ENCODE data around the gene CRIP1. TPM values are rescaled to one million over a fixed set of nuclear protein-coding genes. Genes with fewer than 3 reads are reported as not detected.

Gene CRIP1
- total and polyA plus RNA-seq, 12 donors: 34.0 to 170 (median 56.0) TPM

DNA sequence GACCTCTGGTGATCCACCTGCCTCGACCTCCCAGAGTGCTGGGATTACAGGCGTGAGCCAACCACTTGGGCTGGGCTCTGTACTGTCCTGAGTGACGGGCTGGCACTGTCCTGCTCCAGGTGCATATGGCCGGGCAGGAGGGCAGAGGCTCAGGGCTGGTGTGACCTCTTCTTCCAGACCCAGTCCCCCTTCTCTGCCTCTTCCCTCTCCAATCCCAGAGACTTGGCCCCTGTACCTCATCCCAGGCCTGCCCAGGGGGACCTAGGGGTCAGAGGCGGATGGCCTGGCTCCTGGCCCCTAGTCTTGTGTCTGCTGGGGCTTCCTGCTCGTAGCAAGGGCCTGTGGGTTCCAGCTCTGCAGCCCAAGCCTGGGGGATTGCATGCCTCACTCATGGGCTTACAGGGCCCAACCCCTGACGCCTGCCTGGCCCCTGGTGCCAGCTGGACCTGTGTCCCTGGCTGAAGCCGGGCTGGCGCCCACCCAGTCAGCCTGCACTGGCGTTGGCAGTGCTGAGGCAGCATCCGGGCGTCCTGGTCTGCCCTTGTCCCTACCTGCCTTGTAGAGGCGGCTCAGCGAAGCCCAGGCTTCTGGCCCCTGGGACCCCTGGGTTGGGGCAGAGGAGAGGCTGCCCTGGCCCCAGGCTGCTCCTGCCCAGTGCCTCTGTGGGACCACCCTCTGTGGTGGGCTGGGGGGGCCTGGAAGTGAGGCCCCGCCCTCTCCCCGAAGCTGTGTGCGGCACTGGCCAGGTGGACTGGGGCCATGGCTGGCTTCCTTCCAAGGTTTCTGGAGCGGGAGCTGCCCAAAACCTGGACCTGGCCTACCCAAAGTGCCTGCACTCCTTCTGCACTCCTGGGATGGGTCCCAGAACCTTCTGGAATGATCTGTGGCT, 8.7 kb downstream of the CRIP1 start:
- no peaks in the 10 kb centered on the region for H3K27me3 ChIP-seq
- H3K4me3 ChIP-seq: no peak overlapping the region
- peak in 1 of 2 donors; percentile 77 for DNase-seq
- peak overlapping the region in 7 of 10 donors; percentile 15 to 70 (median 39) for H3K27ac ChIP-seq
- peaks cover 0 to 16% (median 0%) of the 10 kb centered on the region in 9 donors for H3K36me3 ChIP-seq
- H3K4me1 ChIP-seq: peaks cover 6 to 31% (median 17%) of the 10 kb centered on the region in 9 donors
- TF ChIP-seq CTCF (IDR thresholded peaks at IDR 0.05): no peak
- intact Hi-C loops (cut with DNase I): no loop called here
- WGBS, 2 donors: 58 to 71% methylated on average over 18 of the region's 18 CpGs
- no peaks in the 10 kb centered on the region for H3K9me3 ChIP-seq
- ATAC-seq: peak in 3 of 8 donors; percentile 2 to 7 (median 3)

DNA sequence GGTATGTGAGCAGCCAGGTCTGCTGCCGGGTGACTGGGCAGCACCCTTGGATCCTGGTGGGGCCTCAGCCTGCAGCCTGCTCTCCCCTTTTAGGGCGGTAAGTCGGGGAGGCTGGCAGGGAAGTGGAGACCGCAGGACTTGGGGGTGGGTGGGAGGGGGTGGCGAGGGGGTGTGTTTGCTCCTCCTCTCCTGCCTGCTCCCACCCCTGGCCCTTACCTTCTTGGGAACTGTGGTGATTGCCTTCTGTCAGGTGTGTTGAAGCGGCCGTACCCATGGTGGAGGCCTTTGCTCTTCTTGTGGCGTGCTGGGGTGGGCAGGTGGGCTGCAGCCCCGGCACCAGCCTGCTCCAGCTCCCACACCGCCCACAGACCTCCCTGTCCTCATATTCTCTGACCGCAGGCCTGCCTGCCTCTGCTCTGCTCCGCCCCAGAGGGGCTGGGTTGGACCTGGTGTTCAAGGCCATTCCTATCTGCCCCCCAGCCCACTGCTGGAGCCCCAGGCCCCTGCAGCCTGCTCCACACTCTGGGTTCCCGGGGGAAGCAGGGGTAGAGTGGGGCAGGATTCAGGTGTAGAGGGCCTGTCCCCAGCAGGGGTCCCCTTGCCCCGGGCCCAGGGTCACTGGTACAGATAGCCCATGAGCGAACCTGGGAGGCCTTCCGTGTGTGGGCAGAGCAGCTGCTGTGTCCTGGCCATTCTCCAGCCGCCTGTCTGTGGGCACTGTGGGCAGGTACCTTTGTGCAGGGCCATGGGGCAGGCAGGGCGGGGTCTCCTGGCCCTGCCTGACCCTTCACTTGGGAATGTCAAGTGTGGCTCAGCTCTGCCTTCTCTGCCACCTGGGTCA, 9.5 kb downstream of the CRIP1 start:
- ATAC-seq (no peak), DNase-seq (peak in 1 of 2 donors; percentile 11)
- Histone ChIP-seq H3K27me3 (no peaks in the 10 kb centered on the region), H3K4me3 (no peak overlapping the region), H3K4me1 (peaks cover 6 to 30% (median 17%) of the 10 kb centered on the region in 9 donors), H3K36me3 (peaks cover 0 to 16% (median 0%) of the 10 kb centered on the region in 9 donors), H3K9me3 (no peaks in the 10 kb centered on the region), H3K27ac (peak overlapping the region in 2 of 10 donors; percentile 53 to 70)
- 83 to 85% methylated on average over 18 of the region's 18 CpGs for WGBS, 2 donors
- no peak for TF ChIP-seq CTCF (IDR thresholded peaks at IDR 0.05)
- intact Hi-C loops (cut with DNase I): no loop called here

DNA sequence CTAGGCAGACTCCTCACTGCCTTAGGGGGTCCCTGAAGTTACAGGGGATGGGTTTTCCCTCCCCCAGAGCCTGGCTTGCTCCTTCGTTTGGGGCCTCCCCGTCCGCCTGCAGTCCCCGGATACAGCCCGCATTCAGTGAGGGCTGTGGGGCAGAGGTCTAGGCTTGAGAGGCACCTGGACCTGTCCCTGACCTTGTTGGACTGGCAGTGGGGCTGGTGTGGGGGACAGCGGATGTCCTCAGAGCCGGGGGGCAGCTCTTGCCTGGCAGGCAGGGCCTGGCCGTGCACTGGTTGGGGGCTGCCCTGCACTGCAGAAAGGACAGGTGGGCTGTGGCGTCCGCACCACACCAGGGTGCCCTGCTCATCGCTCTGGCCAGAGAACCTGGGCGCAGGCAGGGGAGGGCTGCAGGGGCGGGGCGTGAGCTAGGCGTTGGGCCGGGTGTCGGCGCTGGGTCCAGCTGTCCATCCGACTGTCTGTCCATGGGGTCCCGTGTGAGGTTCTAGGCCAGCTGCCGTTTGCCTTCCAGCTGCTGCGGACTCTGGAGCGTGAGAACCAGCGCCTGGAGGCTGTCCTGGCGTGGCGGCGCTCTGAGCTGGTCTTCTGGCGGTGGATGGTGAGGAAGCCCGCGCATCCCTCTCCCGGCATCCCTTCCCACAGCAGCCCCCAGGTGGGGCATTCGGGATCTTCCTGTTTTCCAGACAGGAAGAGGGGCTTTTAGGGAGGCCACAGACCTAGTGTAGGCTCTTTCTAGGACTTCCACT, 10.3 kb downstream of the CRIP1 start:
- Histone ChIP-seq H3K4me1 (peaks cover 3 to 22% (median 10%) of the 10 kb centered on the region in 9 donors), H3K27ac (no peak overlapping the region), H3K36me3 (peaks cover 0 to 16% (median 0%) of the 10 kb centered on the region in 9 donors), H3K4me3 (no peak overlapping the region), H3K27me3 (no peaks in the 10 kb centered on the region), H3K9me3 (no peaks in the 10 kb centered on the region)
- TF ChIP-seq CTCF (IDR thresholded peaks at IDR 0.05): no peak
- intact Hi-C loops (cut with DNase I): no loop called here
- 94% methylated on average over 31 to 32 of the region's 32 CpGs for WGBS, 2 donors
- ATAC-seq (no peak), DNase-seq (peak in 1 of 2 donors; percentile 9)
